Measurements from ENCODE around the gene MDN1. TPM values are rescaled to one million over a fixed set of nuclear protein-coding genes. Genes with fewer than 3 reads are reported as not detected.

MDN1 gene
- total and polyA plus RNA-seq, 11 donors = 9.1 to 38.0 (median 24.4) TPM

DNA sequence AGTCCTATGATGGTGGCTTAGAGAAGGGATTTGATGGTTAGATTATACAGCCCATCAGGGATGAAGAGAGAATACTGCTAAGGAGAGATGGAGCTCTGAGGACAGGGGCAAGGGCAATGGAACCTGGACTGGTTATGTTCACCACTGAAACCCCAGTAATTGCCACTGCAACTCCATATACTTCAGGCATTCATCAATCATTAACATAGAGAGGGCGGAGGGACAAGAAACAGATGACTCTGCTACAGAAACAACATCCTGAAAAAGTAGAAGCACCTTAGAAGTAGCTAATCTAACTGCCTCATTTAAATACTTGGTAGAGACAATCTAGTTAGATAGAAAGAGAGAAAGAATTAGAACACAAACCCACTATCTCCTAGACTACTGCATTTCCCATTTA lies 89.8 kb downstream of the MDN1 start:
- no peak for TF ChIP-seq CTCF (IDR thresholded peaks at IDR 0.05)
- no peak for TF ChIP-seq POLR2A (IDR thresholded peaks at IDR 0.05)
- H3K27ac ChIP-seq = no peak overlapping the region
- peaks cover 0 to 98% (median 75%) of the 10 kb centered on the region in 9 donors for H3K36me3 ChIP-seq
- peaks cover 0 to 4% (median 0%) of the 10 kb centered on the region in 12 donors for H3K9me3 ChIP-seq
- ATAC-seq (no peak), DNase-seq (no peak)
- H3K4me1 ChIP-seq = no peaks in the 10 kb centered on the region
- H3K27me3 ChIP-seq = no peaks in the 10 kb centered on the region
- WGBS, 4 donors = 92 to 100% (median 94%) methylated on average over 1 of the region's 1 CpG
- H3K4me3 ChIP-seq = no peak overlapping the region
- intact Hi-C loops (cut with DNase I) = no loop called here

GRCh38 chr6:89727501-89727900 lies 92.1 kb downstream of the MDN1 start:
- 93 to 94% (median 94%) methylated on average over 7 of the region's 7 CpGs for WGBS, 4 donors
- Histone ChIP-seq H3K36me3 (peaks cover 0 to 100% (median 91%) of the 10 kb centered on the region in 9 donors), H3K27ac (no peak overlapping the region), H3K4me1 (no peaks in the 10 kb centered on the region), H3K9me3 (peaks cover 0 to 4% (median 0%) of the 10 kb centered on the region in 12 donors), H3K27me3 (no peaks in the 10 kb centered on the region), H3K4me3 (no peak overlapping the region)
- TF ChIP-seq POLR2A (IDR thresholded peaks at IDR 0.05) = no peak
- no peak for TF ChIP-seq CTCF (IDR thresholded peaks at IDR 0.05)
- DNase-seq (no peak), ATAC-seq (no peak)
- intact Hi-C loops (cut with DNase I) = no loop called here

- H3K36me3 ChIP-seq = peaks cover 0 to 100% (median 89%) of the 10 kb centered on the region in 9 donors
- no peaks in the 10 kb centered on the region for H3K27me3 ChIP-seq
- ATAC-seq = no peak
- H3K9me3 ChIP-seq = no peaks in the 10 kb centered on the region
- DNase-seq = no peak
- no peak overlapping the region for H3K4me3 ChIP-seq
- TF ChIP-seq POLR2A (IDR thresholded peaks at IDR 0.05) = no peak
- no peak for TF ChIP-seq CTCF (IDR thresholded peaks at IDR 0.05)
- WGBS, 4 donors = 85 to 96% (median 91%) methylated on average over 3 of the region's 3 CpGs
- no peaks in the 10 kb centered on the region for H3K4me1 ChIP-seq
- H3K27ac ChIP-seq = no peak overlapping the region
- intact Hi-C loops (cut with DNase I) = no loop called here
Measured at GRCh38 chr6:89724981-89725380, 94.6 kb downstream of the MDN1 start.

- H3K9me3 ChIP-seq = no peaks in the 10 kb centered on the region
- intact Hi-C loops (cut with DNase I) = no loop called here
- WGBS, 4 donors = 87 to 98% (median 97%) methylated on average over 2 of the region's 2 CpGs
- no peak overlapping the region for H3K4me3 ChIP-seq
- no peaks in the 10 kb centered on the region for H3K4me1 ChIP-seq
- no peaks in the 10 kb centered on the region for H3K27me3 ChIP-seq
- TF ChIP-seq CTCF (IDR thresholded peaks at IDR 0.05) (no peak), POLR2A (IDR thresholded peaks at IDR 0.05) (no peak)
- no peak for ATAC-seq
- H3K27ac ChIP-seq = no peak overlapping the region
- DNase-seq = no peak
- peaks cover 0 to 100% (median 83%) of the 10 kb centered on the region in 9 donors for H3K36me3 ChIP-seq
Measured at GRCh38 chr6:89723046-89723445, 96.5 kb downstream of the MDN1 start.
